Suppressor macrophage treated with lipopolysaccharide for 1 hour (primary cell): ENCODE measurements around the gene KRTAP10-9.
"Not testable (repeated sequence)": the region's sequence is repeated elsewhere in the genome, so short reads cannot be mapped to it uniquely, and the experiment has no call there.

Experiments used
- DNase-seq, 3 donors: peaks; one replicate each; pipeline ENCODE4 v3.0.0-alpha.2; 2020 to 2022

KRTAP10-9 gene

DNA sequence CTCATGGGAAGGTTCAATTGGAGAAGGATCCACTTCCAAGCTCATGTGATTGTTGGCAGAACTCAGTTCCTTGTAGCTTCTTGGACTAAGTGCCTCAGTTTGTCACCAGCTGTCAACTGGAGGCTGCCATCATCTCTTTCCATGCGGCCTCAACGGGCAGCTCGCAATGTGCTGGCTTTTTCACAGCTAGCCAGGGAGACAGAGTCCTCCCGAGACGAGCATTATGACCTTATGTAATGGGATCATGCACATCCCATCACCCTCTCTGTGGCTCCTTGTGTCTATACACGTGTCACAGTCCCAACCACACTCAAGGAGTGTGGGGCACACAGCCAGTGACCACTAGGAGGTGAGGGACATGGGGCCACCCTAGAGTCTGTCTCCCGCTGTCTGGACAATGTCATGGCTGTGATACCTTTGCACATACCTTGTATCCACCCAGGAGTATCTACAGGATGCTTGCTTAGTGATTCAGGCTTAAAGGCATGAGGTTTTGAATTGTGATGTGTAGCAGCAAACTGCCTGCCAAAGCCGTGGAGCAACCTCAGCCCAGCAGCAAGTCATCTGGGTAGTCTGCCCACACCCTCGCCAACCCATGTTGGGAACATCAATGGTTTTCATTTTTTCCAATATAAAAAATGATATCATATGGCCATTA is 30.7 kb upstream of the KRTAP10-9 start:
- DNase-seq: no peak

DNA sequence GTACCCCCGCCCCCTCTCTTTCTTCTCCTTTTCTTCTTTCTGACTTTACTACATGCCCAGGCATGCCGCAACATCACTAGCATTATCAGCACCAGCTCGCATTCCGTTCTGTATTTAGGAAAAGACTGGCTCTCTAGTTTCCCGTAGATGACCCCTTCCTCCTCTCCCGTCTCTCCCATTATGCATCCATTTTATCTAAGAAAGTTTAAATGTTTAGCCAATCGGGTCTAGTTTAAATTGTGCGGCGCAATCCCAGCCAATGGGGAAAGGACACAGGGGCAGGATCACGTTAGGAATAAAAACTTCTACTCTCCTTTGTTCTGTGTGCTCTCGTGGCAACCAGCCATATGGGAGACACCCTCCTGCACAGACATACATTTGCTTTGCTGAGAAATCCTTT is 28.8 kb upstream of the KRTAP10-9 start:
- DNase-seq: no peak

GRCh38 chr21:44599264-44600029 is 27.4 kb upstream of the KRTAP10-9 start:
- no peak for DNase-seq

GRCh38 chr21:44600118-44600978 is 26.5 kb upstream of the KRTAP10-9 start, which contains the start of gene KRTAP10-7:
Gene KRTAP10-7 (plus strand): TSS chr21:44600597. CDS start chr21:44600622, 25 bp downstream.
- not testable (repeated sequence) for DNase-seq

- DNase-seq: not testable (repeated sequence)
These were observed 25.8 kb upstream of the KRTAP10-9 start for GRCh38 chr21:44601091-44601490.

GRCh38 chr21:44601596-44602462 is 25.1 kb upstream of the KRTAP10-9 start:
- DNase-seq: no peak

DNA sequence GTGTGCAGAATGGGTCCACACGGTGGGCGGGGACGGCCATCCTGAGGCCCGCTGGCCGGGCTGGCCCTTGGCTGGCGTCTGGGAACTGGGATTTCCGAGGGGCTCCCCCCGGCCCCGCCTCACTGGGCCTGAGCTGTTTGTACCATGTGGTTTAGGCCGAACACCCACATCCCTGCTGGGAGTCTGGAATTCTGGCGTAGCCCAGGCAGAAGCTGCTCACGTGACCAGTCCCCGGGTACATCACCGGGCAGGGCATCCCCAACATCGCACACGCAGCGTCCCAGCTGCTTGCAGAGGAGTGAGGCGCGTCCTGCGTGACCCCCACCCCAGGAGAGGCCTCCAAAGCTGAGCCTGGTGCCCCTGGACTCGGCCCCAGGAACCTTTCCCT is 24.4 kb upstream of the KRTAP10-9 start:
- DNase-seq: peak in 1 of 3 donors; percentile 8

DNA sequence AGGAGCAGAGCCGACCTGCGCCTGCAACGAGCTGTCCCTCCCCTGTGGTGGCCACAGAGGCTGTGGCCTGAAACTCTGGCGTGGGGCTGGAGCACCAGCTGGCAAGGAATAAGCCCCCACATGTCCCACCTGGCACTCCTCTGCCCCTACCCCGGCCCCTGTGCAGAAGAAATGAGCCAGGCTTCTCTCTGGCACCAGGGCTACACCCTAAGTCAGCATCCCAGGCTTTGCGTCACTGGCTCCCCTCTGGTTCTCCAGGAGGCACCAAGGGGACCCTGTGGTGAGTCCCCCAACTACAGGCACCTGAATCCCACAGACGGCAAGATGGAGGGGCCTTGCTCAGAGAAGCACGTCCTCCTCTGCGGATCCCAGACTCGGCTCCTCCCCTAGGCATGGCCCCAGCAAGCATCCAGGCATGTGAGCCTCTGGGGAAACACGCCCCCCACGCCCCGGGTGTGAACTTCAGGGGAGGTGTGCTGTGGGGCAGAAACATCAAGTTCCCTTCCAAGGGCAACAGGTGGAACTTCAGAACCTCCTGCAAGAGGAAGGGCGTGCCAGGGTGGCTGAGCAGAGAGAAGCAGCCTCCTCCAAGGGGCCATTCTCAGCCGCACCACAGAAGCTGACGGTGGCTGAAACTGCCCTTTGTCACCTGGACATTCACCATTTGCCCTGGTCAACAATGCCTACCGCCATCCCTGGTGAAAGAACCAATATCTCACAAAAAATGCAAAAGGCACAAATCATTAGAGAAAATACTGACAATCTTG is 23.6 kb upstream of the KRTAP10-9 start:
- DNase-seq: no peak

DNA sequence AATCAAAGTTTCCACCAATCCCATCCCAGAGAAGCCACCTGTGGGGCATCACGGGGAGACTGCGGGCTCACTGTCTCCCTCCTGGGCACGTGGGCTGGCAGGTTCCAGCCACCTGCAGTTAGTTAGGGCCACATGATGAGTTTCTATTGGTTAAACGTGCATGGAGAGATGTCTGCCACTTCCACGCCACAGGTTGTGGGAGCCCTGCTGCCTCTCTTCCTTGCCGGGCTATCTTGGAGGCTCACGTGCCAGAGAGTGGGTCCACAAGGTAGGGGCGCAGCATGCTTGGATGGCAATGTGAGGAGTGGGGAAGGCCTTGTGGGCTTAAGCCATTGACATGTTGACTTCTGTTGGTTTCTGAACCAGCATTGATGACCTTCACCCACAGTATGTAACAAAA is 23.0 kb upstream of the KRTAP10-9 start:
- no peak for DNase-seq

DNA sequence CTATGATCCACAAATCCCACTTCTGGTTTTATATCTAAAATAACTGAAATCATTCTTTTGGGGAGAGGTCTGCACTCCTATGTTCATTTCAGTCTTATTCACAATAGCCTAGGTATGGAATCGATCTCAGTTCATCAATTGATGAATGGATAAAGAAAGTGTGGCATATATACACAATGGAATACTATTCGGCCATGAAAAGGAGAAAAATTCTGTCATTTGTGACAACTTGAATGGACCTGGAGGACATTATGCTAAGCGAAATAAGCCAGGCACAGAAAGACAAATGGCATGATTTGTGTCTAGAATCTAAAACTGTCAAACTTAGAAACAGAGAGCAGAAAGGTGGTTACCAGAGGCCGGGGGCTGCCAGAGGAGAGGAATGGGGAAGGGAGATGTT is 20.4 kb upstream of the KRTAP10-9 start:
- DNase-seq: no peak

- DNase-seq: no peak
These were observed 17.7 kb upstream of the KRTAP10-9 start for GRCh38 chr21:44609193-44609592.

GRCh38 chr21:44610157-44610843 is 16.6 kb upstream of the KRTAP10-9 start:
- not testable (repeated sequence) for DNase-seq

- no peak for DNase-seq
These were observed 15.3 kb upstream of the KRTAP10-9 start for GRCh38 chr21:44611551-44611950.

DNA sequence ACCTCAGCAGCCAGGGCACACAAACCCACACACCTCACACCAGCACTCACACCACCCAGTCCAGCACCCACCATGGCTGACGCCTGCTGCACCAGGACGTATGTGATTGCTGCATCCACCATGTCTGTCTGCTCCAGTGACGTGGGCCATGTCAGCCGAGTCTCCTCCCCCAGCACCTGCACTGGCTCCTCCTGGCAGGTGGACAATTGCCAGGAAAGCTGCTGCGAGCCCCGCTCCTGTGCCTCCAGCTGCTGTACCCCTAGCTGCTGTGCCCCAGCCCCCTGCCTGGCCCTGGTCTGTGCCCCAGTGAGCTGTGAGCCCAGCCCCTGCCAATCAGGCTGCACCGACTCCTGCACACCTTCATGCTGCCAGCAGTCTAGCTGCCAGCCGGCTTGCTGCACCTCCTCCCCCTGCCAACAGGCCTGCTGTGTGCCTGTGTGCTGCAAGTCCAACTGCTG is 14.8 kb upstream of the KRTAP10-9 start, which contains the start of gene KRTAP10-8:
TSS of gene KRTAP10-8 (plus strand) at position 51 of the 458 bp plus-strand sequence. CDS start at position 73, 22 bp downstream.
- no peak for DNase-seq

DNA sequence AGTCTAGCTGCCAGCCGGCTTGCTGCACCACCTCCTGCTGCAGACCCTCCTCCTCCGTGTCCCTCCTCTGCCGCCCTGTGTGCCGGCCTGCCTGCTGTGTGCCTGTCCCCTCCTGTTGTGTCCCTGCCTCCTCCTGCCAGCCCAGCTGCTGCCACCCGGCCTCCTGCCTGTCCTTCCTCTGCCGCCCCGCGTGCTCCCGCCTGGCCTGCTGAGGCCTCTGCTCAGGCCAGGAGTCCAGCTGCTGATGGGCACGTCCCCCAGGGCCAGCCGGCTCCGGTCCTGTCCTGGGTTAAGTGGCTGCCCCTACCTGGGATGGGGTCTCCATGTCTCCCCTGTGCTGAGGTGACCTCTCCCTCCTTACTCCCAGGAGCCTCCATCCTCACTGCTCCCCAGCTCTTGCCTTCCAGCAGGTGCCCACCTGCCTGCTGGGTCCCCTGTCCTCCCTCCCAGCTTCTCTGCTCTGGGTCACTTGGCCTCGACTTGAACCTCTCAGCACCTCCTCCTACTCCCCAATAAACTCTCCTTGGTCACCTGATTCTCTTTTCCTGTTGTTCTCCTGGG is 14.1 kb upstream of the KRTAP10-9 start:
- DNase-seq: no peak

- no peak for DNase-seq
These were observed 13.3 kb upstream of the KRTAP10-9 start for GRCh38 chr21:44613386-44614155.

GRCh38 chr21:44614161-44614631 is 12.7 kb upstream of the KRTAP10-9 start:
- DNase-seq: no peak

- no peak for DNase-seq
These were observed 11.9 kb upstream of the KRTAP10-9 start for GRCh38 chr21:44614961-44615391.

DNA sequence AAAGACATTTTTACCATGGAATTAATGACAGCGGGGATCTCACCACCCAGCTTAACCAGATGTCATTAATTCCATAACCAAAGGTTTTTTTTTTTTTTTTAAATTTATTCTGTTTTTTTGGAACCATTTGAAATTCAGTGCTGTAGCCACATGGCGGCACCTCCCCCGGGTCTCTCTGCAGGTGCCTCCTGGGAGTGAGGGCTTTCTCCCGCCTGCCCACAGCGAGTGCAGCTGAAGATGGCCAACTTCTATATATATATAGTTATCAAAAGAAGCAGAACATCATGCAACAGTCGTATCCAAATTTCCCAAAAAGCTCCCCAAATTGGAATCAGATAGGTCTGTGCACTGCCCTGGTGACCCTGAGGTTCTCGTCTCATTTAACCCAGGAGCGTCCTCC is 11.4 kb upstream of the KRTAP10-9 start:
- no peak for DNase-seq
